Gastroesophageal sphincter (tissue), 4 donors: ENCODE data around the gene APBA2. TPM values are rescaled to one million over a fixed set of nuclear protein-coding genes. Genes with fewer than 3 reads are reported as not detected.

ENCODE experiments used
- ATAC-seq: fragments of 150-250 bp; one replicate; pipeline ENCODE4 v1.9.1; 2016; ENCODE audit warnings: mild to moderate bottlenecking, moderate library complexity
- H3K27ac ChIP-seq, 4 donors: fragments of 200-600 bp; sonication (generic) in 3 of 4; 1 replicate in 3 of 4; 2 replicates in 1 of 4; pipeline ENCODE4 v1.5.1; 2016 to 2019
- H3K27me3 ChIP-seq: fragments of 200-600 bp; sonication (generic); one replicate; pipeline ENCODE4 v1.5.1; 2019
- H3K36me3 ChIP-seq, 2 donors: fragments of 200-600 bp; sonication (generic); one replicate each; pipeline ENCODE4 v1.5.1; 2019; ENCODE audit warnings: control low read depth in 1 of 2
- H3K4me1 ChIP-seq, 3 donors: fragments of 200-600 bp; sonication (generic); 1 replicate in 2 of 3; 2 replicates in 1 of 3; pipeline ENCODE4 v1.5.1; 2016 to 2019; ENCODE audit warnings: control low read depth in 2 of 3
- H3K4me3 ChIP-seq, 2 donors: fragments of 200-600 bp; sonication (generic); one replicate each; pipeline ENCODE4 v1.5.1; 2019; ENCODE audit warnings: mild to moderate bottlenecking in 1 of 2, moderate library complexity in 1 of 2
- H3K9me3 ChIP-seq, 3 donors: fragments of 200-600 bp; sonication (generic); one replicate each; pipeline ENCODE4 v1.5.1; 2017 to 2019; ENCODE audit warnings: control low read depth in 2 of 3
- CTCF ChIP-seq, 4 experiments: fragments of 200-600 bp in 2 of 4; fragments of 450-650 bp in 2 of 4; sonication (generic) in 1 of 4; IDR thresholded peaks; one replicate each; pipeline ENCODE4 v1.5.1; 2017 to 2019; ENCODE audit warnings: antibody characterized with exemption in 4 of 4, mild to moderate bottlenecking in 2 of 4, moderate library complexity in 2 of 4
- EP300 ChIP-seq: sonication (generic); formaldehyde crosslinking; IDR thresholded peaks from one replicate; pipeline ENCODE4 v1.6.1; 2017; ENCODE audit warnings: antibody characterized with exemption, mild to moderate bottlenecking
- POLR2A ChIP-seq, 2 donors: fragments of 450-650 bp; IDR thresholded peaks; one replicate each; pipeline ENCODE4 v1.6.1; 2017; ENCODE audit warnings: antibody characterized with exemption in 2 of 2, mild to moderate bottlenecking in 2 of 2, moderate library complexity in 1 of 2
- POLR2AphosphoS5 ChIP-seq: sonication (generic); formaldehyde crosslinking; IDR thresholded peaks from one replicate; pipeline ENCODE4 v1.6.1; 2017; ENCODE audit warnings: antibody characterized with exemption
- WGBS, 2 donors: methylation state at CpG; one replicate each; pipeline ENCODE4 v1.1.5; 2018; ENCODE audit warnings: low coverage in 1 of 2; 5-methylcytosine and 5-hydroxymethylcytosine counted together
- total RNA-seq, 4 donors: library from RNA; depleted of rRNA; stranded (reverse); fragments of >200 nt; gene quantifications; one replicate each; pipeline ENCODE4 v1.1.0, GENCODE V29; 2016

Gene APBA2
- total RNA-seq, 4 donors from 2014 or later, result 3.1 to 14.9 (median 4.2) TPM

GRCh38 chr15:28969511-28970085, 83.8 kb downstream of the APBA2 start:
- TF ChIP-seq CTCF (IDR thresholded peaks at IDR 0.05) (no peak), EP300 (no peak), POLR2AphosphoS5 (no peak), POLR2A (IDR thresholded peaks at IDR 0.05) (no peak)
- H3K4me3 ChIP-seq, result no peak overlapping the region
- ATAC-seq, result no peak
- H3K36me3 ChIP-seq, result no peaks in the 10 kb centered on the region
- H3K4me1 ChIP-seq, result no peaks in the 10 kb centered on the region
- WGBS, 2 donors, result no CpG with 5 or more reads among the region's 14 CpGs
- H3K27me3 ChIP-seq, result peaks cover 4% of the 10 kb centered on the region
- no peak overlapping the region for H3K27ac ChIP-seq
- H3K9me3 ChIP-seq, result no peaks in the 10 kb centered on the region

- Histone ChIP-seq H3K36me3 (no peaks in the 10 kb centered on the region), H3K27me3 (peaks cover 4% of the 10 kb centered on the region), H3K27ac (no peak overlapping the region), H3K9me3 (no peaks in the 10 kb centered on the region), H3K4me3 (no peak overlapping the region), H3K4me1 (peaks cover 0 to 8% (median 0%) of the 10 kb centered on the region in 3 donors)
- no peak for ATAC-seq
- TF ChIP-seq CTCF (IDR thresholded peaks at IDR 0.05) (no peak), POLR2AphosphoS5 (no peak), EP300 (no peak), POLR2A (IDR thresholded peaks at IDR 0.05) (no peak)
- WGBS, 2 donors, result 79 to 94% methylated on average over 7 of the region's 7 CpGs
Observed at GRCh38 chr15:28974142-28974541, 88.4 kb downstream of the APBA2 start.

- H3K4me3 ChIP-seq, result no peak overlapping the region
- no peaks in the 10 kb centered on the region for H3K36me3 ChIP-seq
- peaks cover 4% of the 10 kb centered on the region for H3K27me3 ChIP-seq
- no peak overlapping the region for H3K27ac ChIP-seq
- no peak for TF ChIP-seq EP300
- peak in 1 of 4 experiments; percentile 49 for TF ChIP-seq CTCF (IDR thresholded peaks at IDR 0.05)
- ATAC-seq, result no peak
- H3K4me1 ChIP-seq, result peaks cover 0 to 8% (median 0%) of the 10 kb centered on the region in 3 donors
- H3K9me3 ChIP-seq, result no peaks in the 10 kb centered on the region
- WGBS, 2 donors, result 17 to 20% methylated on average over 1 to 2 of the region's 2 CpGs
Observed at GRCh38 chr15:28975766-28976179, 90.0 kb downstream of the APBA2 start.

- 42% methylated on average over 3 of the region's 6 CpGs; no CpG with 5 or more reads in 1 of the 2 donors for WGBS, 2 donors
- Histone ChIP-seq H3K36me3 (no peaks in the 10 kb centered on the region), H3K27me3 (no peaks in the 10 kb centered on the region), H3K4me3 (no peak overlapping the region), H3K27ac (no peak overlapping the region), H3K4me1 (peaks cover 0 to 8% (median 0%) of the 10 kb centered on the region in 3 donors), H3K9me3 (no peaks in the 10 kb centered on the region)
- ATAC-seq, result peak; percentile 61
- TF ChIP-seq POLR2A (IDR thresholded peaks at IDR 0.05) (no peak), CTCF (IDR thresholded peaks at IDR 0.05) (no peak), POLR2AphosphoS5 (peak; percentile 56), EP300 (no peak)
Observed at GRCh38 chr15:28977377-28978010, 91.7 kb downstream of the APBA2 start.

GRCh38 chr15:28978011-28978378, 92.2 kb downstream of the APBA2 start:
- Histone ChIP-seq H3K4me1 (peaks cover 0 to 8% (median 0%) of the 10 kb centered on the region in 3 donors), H3K27me3 (no peaks in the 10 kb centered on the region), H3K9me3 (no peaks in the 10 kb centered on the region), H3K27ac (no peak overlapping the region), H3K36me3 (no peaks in the 10 kb centered on the region), H3K4me3 (no peak overlapping the region)
- no peak for ATAC-seq
- TF ChIP-seq CTCF (IDR thresholded peaks at IDR 0.05) (no peak), EP300 (no peak), POLR2AphosphoS5 (no peak), POLR2A (IDR thresholded peaks at IDR 0.05) (no peak)
- WGBS, 2 donors, result 84% methylated on average over 7 of the region's 7 CpGs; no CpG with 5 or more reads in 1 of the 2 donors
